Measurements from ENCODE around the gene FER1L5. TPM values are rescaled to one million over a fixed set of nuclear protein-coding genes. Genes with fewer than 3 reads are reported as not detected.

Gene FER1L5
- total and polyA plus RNA-seq, 12 donors = 0.02 to 0.87 (median 0.14) TPM; not detected in 1

GRCh38 chr2:96753661-96754282, 111.2 kb downstream of the FER1L5 start:
- Histone ChIP-seq H3K4me3 (no peak overlapping the region), H3K4me1 (replicated peaks in 1 of 2) (no peaks in the 10 kb centered on the region), H3K27ac (no peak overlapping the region), H3K9me3 (replicated peaks in 1 of 3) (no peaks in the 10 kb centered on the region), H3K36me3 (replicated peaks in 1 of 2) (no peaks in the 10 kb centered on the region), H3K27me3 (no peaks in the 10 kb centered on the region)
- intact Hi-C loops (cut with DNase I) = no loop called here
- DNase-seq = no peak
- no peak for TF ChIP-seq CTCF (IDR thresholded peaks at IDR 0.05)
- TF ChIP-seq POLR2A (IDR thresholded peaks at IDR 0.05) = no peak
- whole genome bisulfite sequencing, 4 donors = 60 to 77% (median 67%) methylated on average over 6 to 7 of the region's 7 CpGs

GRCh38 chr2:96754317-96754716, 111.8 kb downstream of the FER1L5 start:
- H3K36me3 ChIP-seq (replicated peaks in 1 of 2) = no peaks in the 10 kb centered on the region
- H3K9me3 ChIP-seq (replicated peaks in 1 of 3) = no peaks in the 10 kb centered on the region
- intact Hi-C loops (cut with DNase I) = no loop called here
- no peak overlapping the region for H3K27ac ChIP-seq
- H3K4me1 ChIP-seq (replicated peaks in 1 of 2) = no peaks in the 10 kb centered on the region
- DNase-seq = no peak
- TF ChIP-seq CTCF (IDR thresholded peaks at IDR 0.05) (no peak), POLR2A (IDR thresholded peaks at IDR 0.05) (no peak)
- no peaks in the 10 kb centered on the region for H3K27me3 ChIP-seq
- H3K4me3 ChIP-seq = no peak overlapping the region

Other genes with a start within 250 kb of the FER1L5 start
- under 1 TPM in 2 of 9 donors, not detected in 7; 0.11 to 0.41 TPM for gene NEURL3, start 137.4 kb upstream of the FER1L5 start, total RNA-seq
- gene NEURL3, start 137.4 kb upstream of the FER1L5 start, polyA plus RNA-seq = under 1 TPM in 2 of 3 donors, not detected in 1; 0.03 to 0.24 TPM
- 10 to 100 TPM in 6 of 9 donors, 1 to 10 TPM in 2, under 1 TPM in 1; 0.94 to 25.4 (median 13.7) TPM for gene ARID5A, start 106.0 kb upstream of the FER1L5 start, total RNA-seq
- gene ARID5A, start 106.0 kb upstream of the FER1L5 start, polyA plus RNA-seq = 10 to 100 TPM in 2 of 3 donors, 1 to 10 TPM in 1; 1.3 to 39.6 (median 26.1) TPM
- 10 to 100 TPM; 31.7 to 58.3 (median 42.1) TPM for gene KANSL3, start 4.5 kb upstream of the FER1L5 start, total RNA-seq
- 10 to 100 TPM; 22.3 to 33.5 (median 26.2) TPM for gene KANSL3, start 4.5 kb upstream of the FER1L5 start, polyA plus RNA-seq
- 10 to 100 TPM; 13.9 to 36.8 (median 15.6) TPM for gene LMAN2L, start 97.3 kb downstream of the FER1L5 start, total RNA-seq
- 10 to 100 TPM; 12.3 to 19.1 (median 16.1) TPM for gene LMAN2L, start 97.3 kb downstream of the FER1L5 start, polyA plus RNA-seq
- gene CNNM4, start 118.1 kb downstream of the FER1L5 start, total RNA-seq = 1 to 10 TPM; 3.1 to 7.7 (median 4.4) TPM
- gene CNNM4, start 118.1 kb downstream of the FER1L5 start, polyA plus RNA-seq = 1 to 10 TPM; 2.2 to 4.9 (median 3.2) TPM
- 10 to 100 TPM; 10.3 to 42.4 (median 23.6) TPM for gene CNNM3, start 173.5 kb downstream of the FER1L5 start, total RNA-seq
- gene CNNM3, start 173.5 kb downstream of the FER1L5 start, polyA plus RNA-seq = 10 to 100 TPM in 2 of 3 donors, 1 to 10 TPM in 1; 6.7 to 11.9 (median 10.5) TPM
- gene ANKRD23, start 201.3 kb downstream of the FER1L5 start, total RNA-seq = 1 to 10 TPM; 1.1 to 4.8 (median 3.5) TPM
- 10 to 100 TPM in 1 of 3 donors, 1 to 10 TPM in 2; 1.5 to 10.6 (median 5.3) TPM for gene ANKRD23, start 201.3 kb downstream of the FER1L5 start, polyA plus RNA-seq
- gene ANKRD39, start 215.3 kb downstream of the FER1L5 start, total RNA-seq = 10 to 100 TPM; 17.0 to 49.5 (median 21.1) TPM
- 10 to 100 TPM in 2 of 3 donors, 1 to 10 TPM in 1; 9.2 to 39.5 (median 25.5) TPM for gene ANKRD39, start 215.3 kb downstream of the FER1L5 start, polyA plus RNA-seq
- gene SEMA4C, start 227.3 kb downstream of the FER1L5 start, total RNA-seq = 10 to 100 TPM; 11.4 to 31.6 (median 27.7) TPM
- 10 to 100 TPM in 2 of 3 donors, 1 to 10 TPM in 1; 4.4 to 23.4 (median 14.6) TPM for gene SEMA4C, start 227.3 kb downstream of the FER1L5 start, polyA plus RNA-seq

Measured in adrenal gland (tissue), 12 donors.